SU-DHL-6 (cell line): ENCODE data around the gene KCNH3.

Source experiments
- H2AFZ ChIP-seq: fragments of 200-600 bp; sonication (generic); 2 replicates; pipeline ENCODE4 v1.6.1; 2014; ENCODE audit warnings: low read depth, mild to moderate bottlenecking, moderate library complexity, mixed read lengths, antibody characterized with exemption, low read length; ENCODE audit not compliant: severe bottlenecking
- H3F3A ChIP-seq: fragments of 200-600 bp; shearing (Covaris generic); 2 replicates; pipeline ENCODE4 v1.6.0; 2016; ENCODE audit warnings: antibody characterized with exemption, mild to moderate bottlenecking; ENCODE audit not compliant: insufficient read depth
- H3K27ac ChIP-seq: fragments of 200-600 bp; sonication (generic); 2 replicates; pipeline ENCODE4 v1.5.1; 2016; ENCODE audit warnings: low read depth, mild to moderate bottlenecking, low read length, moderate library complexity, mixed read lengths
- H3K27me3 ChIP-seq: fragments of 200-600 bp; sonication (generic), shearing (Covaris generic); 2 replicates; pipeline ENCODE4 v1.6.0; 2014; ENCODE audit warnings: mild to moderate bottlenecking, low read length
- H3K36me3 ChIP-seq: fragments of 200-600 bp; sonication (generic); 2 replicates; pipeline ENCODE4 v1.6.1; 2014; ENCODE audit warnings: mild to moderate bottlenecking, low read length, mixed read lengths
- H3K4me2 ChIP-seq: fragments of 300-600, 200-600 bp; shearing (Covaris generic), sonication (generic); 2 replicates; pipeline ENCODE4 v1.6.0; 2014; ENCODE audit warnings: low read length, low read depth, mild to moderate bottlenecking; ENCODE audit not compliant: poor library complexity, severe bottlenecking
- H3K4me3 ChIP-seq: fragments of 200-600 bp; sonication (generic); 2 replicates; pipeline ENCODE4 v1.5.1; 2014; ENCODE audit warnings: antibody characterized with exemption, low read length, mild to moderate bottlenecking, mixed read lengths; ENCODE audit not compliant: insufficient read depth, poor library complexity, severe bottlenecking
- H3K79me2 ChIP-seq: fragments of 200-600 bp; sonication (generic); 2 replicates; pipeline ENCODE4 v1.6.1; 2014; ENCODE audit warnings: mild to moderate bottlenecking, low read length, moderate library complexity; ENCODE audit not compliant: insufficient read depth
- H3K9ac ChIP-seq: fragments of 200-600 bp; sonication (generic); 2 replicates; pipeline ENCODE4 v1.7.0; 2014; ENCODE audit warnings: mild to moderate bottlenecking, low read length
- H3K9me2 ChIP-seq: fragments of 200-600 bp; sonication (generic); replicated peaks from 2 replicates; pipeline ENCODE4 v1.6.1; 2014; ENCODE audit warnings: low read length; ENCODE audit not compliant: insufficient read depth
- H3K9me3 ChIP-seq: fragments of 200-600 bp; sonication (generic); 2 replicates; pipeline ENCODE4 v1.6.1; 2014; ENCODE audit warnings: low read length, mixed read lengths; ENCODE audit not compliant: insufficient read depth
- H4K20me1 ChIP-seq: fragments of 200-600 bp; sonication (generic); 2 replicates; pipeline ENCODE4 v1.6.1; 2014; ENCODE audit warnings: low read depth, mild to moderate bottlenecking, antibody characterized with exemption, low read length, moderate library complexity, mixed read lengths
- EZH2phosphoT487 ChIP-seq: fragments of 200-600 bp; sonication (generic), shearing (Covaris generic); conservative IDR thresholded peaks from 2 replicates; pipeline ENCODE4 v1.6.1; 2018; ENCODE audit warnings: mild to moderate bottlenecking, antibody characterized with exemption, low read length, moderate library complexity, mixed read lengths
- TF ChIP-seq, protein P1 (sequence below): fragments of 200-600 bp; sonication (generic); IDR thresholded peaks from one replicate; pipeline ENCODE4 v1.5.1; 2017; ENCODE audit warnings: antibody characterized with exemption, mild to moderate bottlenecking, low read length, moderate library complexity; ENCODE audit not compliant: insufficient read depth, poor library complexity, severe bottlenecking

Gene KCNH3

GRCh38 chr12:49545815-49546214, 7.0 kb downstream of the KCNH3 start:
- Histone ChIP-seq H3K27ac (no peak overlapping the region), H3F3A (no peaks in the 10 kb centered on the region), H3K9ac (no peak overlapping the region), H3K9me2 (no peaks in the 10 kb centered on the region), H2AFZ (no peak overlapping the region), H3K27me3 (no peaks in the 10 kb centered on the region), H3K79me2 (no peaks in the 10 kb centered on the region), H3K4me2 (no peak overlapping the region), H3K4me3 (no peak overlapping the region), H4K20me1 (no peaks in the 10 kb centered on the region), H3K36me3 (no peaks in the 10 kb centered on the region), H3K9me3 (no peaks in the 10 kb centered on the region)
- TF ChIP-seq, protein P1, sequence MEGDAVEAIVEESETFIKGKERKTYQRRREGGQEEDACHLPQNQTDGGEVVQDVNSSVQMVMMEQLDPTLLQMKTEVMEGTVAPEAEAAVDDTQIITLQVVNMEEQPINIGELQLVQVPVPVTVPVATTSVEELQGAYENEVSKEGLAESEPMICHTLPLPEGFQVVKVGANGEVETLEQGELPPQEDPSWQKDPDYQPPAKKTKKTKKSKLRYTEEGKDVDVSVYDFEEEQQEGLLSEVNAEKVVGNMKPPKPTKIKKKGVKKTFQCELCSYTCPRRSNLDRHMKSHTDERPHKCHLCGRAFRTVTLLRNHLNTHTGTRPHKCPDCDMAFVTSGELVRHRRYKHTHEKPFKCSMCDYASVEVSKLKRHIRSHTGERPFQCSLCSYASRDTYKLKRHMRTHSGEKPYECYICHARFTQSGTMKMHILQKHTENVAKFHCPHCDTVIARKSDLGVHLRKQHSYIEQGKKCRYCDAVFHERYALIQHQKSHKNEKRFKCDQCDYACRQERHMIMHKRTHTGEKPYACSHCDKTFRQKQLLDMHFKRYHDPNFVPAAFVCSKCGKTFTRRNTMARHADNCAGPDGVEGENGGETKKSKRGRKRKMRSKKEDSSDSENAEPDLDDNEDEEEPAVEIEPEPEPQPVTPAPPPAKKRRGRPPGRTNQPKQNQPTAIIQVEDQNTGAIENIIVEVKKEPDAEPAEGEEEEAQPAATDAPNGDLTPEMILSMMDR, result no peak
- no peak for TF ChIP-seq EZH2phosphoT487

- Histone ChIP-seq H3K9me3 (no peaks in the 10 kb centered on the region), H3K27me3 (no peaks in the 10 kb centered on the region), H3K79me2 (no peaks in the 10 kb centered on the region), H4K20me1 (no peaks in the 10 kb centered on the region), H3F3A (no peaks in the 10 kb centered on the region), H3K4me3 (no peak overlapping the region), H3K9me2 (no peaks in the 10 kb centered on the region), H3K27ac (no peak overlapping the region), H3K9ac (no peak overlapping the region), H3K36me3 (no peaks in the 10 kb centered on the region), H3K4me2 (no peak overlapping the region), H2AFZ (no peak overlapping the region)
- TF ChIP-seq, protein P1, result no peak
- TF ChIP-seq EZH2phosphoT487, result no peak
Measured at GRCh38 chr12:49546481-49546880, 7.7 kb downstream of the KCNH3 start.

GRCh38 chr12:49547090-49547690, 8.4 kb downstream of the KCNH3 start:
- H2AFZ ChIP-seq, result no peak overlapping the region
- no peaks in the 10 kb centered on the region for H3K27me3 ChIP-seq
- H3K27ac ChIP-seq, result no peak overlapping the region

More at GRCh38 chr12:49547090-49547690, 8.4 kb downstream of the KCNH3 start:
- H3K79me2 ChIP-seq, result no peaks in the 10 kb centered on the region
- no peaks in the 10 kb centered on the region for H3K9me3 ChIP-seq
- H3K4me3 ChIP-seq, result no peak overlapping the region
- no peak overlapping the region for H3K4me2 ChIP-seq
- no peak overlapping the region for H3K9ac ChIP-seq
- TF ChIP-seq, protein P1, result no peak
- TF ChIP-seq EZH2phosphoT487, result no peak
- no peaks in the 10 kb centered on the region for H4K20me1 ChIP-seq
- no peaks in the 10 kb centered on the region for H3F3A ChIP-seq
- H3K36me3 ChIP-seq, result no peaks in the 10 kb centered on the region
- H3K9me2 ChIP-seq, result no peaks in the 10 kb centered on the region
